ACC112 (cell line): Measurements from ENCODE around the gene NTM.
"Not testable (repeated sequence)": the region's sequence is repeated elsewhere in the genome, so short reads cannot be mapped to it uniquely, and the experiment has no call there.

Experiments
- H2AFZ ChIP-seq: fragments of 200-600 bp; sonication (generic); one replicate; pipeline ENCODE4 v1.6.0; 2017; ENCODE audit warnings: antibody characterized with exemption, low read length; ENCODE audit not compliant: unreplicated experiment
- H3K27ac ChIP-seq: fragments of 200-600 bp; sonication (generic); 2 replicates; pipeline ENCODE4 v1.5.1; 2014; ENCODE audit warnings: low read depth, mild to moderate bottlenecking, antibody characterized with exemption, low read length, moderate library complexity
- H3K27me3 ChIP-seq: fragments of 200-600 bp; sonication (generic); 2 replicates; pipeline ENCODE4 v1.6.1; 2014; ENCODE audit warnings: mild to moderate bottlenecking, antibody characterized with exemption, low read length, moderate library complexity, mixed read lengths; ENCODE audit not compliant: insufficient read depth
- H3K36me3 ChIP-seq: fragments of 200-600 bp; sonication (generic); 2 replicates; pipeline ENCODE4 v1.6.1; 2016; ENCODE audit warnings: mild to moderate bottlenecking, antibody characterized with exemption, low read length, moderate library complexity, mixed read lengths; ENCODE audit not compliant: insufficient read depth
- H3K4me1 ChIP-seq: fragments of 200-600 bp; sonication (generic); one replicate; pipeline ENCODE4 v1.6.1; 2016; ENCODE audit warnings: low read length, mixed read lengths; ENCODE audit not compliant: insufficient read depth, unreplicated experiment, control insufficient read depth
- H3K4me3 ChIP-seq: fragments of 200-600 bp; sonication (generic); 2 replicates; pipeline ENCODE4 v1.5.1; 2014; ENCODE audit warnings: mild to moderate bottlenecking, low read depth, low read length
- H3K79me2 ChIP-seq: fragments of 200-600 bp; sonication (generic); one replicate; pipeline ENCODE4 v1.6.0; 2016; ENCODE audit warnings: low read length; ENCODE audit not compliant: control insufficient read depth, unreplicated experiment, insufficient read depth

Gene NTM

DNA sequence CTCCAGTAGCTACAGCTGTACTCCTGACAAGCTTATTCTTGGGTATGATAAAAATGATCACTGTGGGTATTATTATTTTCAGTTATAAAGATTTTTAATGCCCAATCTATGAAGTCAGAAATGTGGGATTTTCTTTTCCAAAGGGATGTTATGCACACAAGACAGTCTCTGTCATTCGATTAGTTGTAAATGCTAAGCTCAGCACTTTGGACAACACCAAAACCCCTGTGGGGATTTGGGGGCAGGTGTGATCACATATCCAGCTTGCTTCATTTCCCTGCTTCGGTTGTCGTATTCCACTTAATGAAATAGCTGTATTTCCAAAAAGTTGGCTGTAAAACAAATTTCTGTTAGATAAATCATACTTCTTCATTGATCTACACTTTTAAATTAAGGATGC, 931.5 kb downstream of the NTM start:
- H3K27ac ChIP-seq = no peak overlapping the region
- no peak overlapping the region for H2AFZ ChIP-seq
- H3K79me2 ChIP-seq = no peaks in the 10 kb centered on the region
- no peaks in the 10 kb centered on the region for H3K36me3 ChIP-seq
- H3K4me1 ChIP-seq = no peaks in the 10 kb centered on the region
- no peak overlapping the region for H3K4me3 ChIP-seq
- H3K27me3 ChIP-seq = no peaks in the 10 kb centered on the region

DNA sequence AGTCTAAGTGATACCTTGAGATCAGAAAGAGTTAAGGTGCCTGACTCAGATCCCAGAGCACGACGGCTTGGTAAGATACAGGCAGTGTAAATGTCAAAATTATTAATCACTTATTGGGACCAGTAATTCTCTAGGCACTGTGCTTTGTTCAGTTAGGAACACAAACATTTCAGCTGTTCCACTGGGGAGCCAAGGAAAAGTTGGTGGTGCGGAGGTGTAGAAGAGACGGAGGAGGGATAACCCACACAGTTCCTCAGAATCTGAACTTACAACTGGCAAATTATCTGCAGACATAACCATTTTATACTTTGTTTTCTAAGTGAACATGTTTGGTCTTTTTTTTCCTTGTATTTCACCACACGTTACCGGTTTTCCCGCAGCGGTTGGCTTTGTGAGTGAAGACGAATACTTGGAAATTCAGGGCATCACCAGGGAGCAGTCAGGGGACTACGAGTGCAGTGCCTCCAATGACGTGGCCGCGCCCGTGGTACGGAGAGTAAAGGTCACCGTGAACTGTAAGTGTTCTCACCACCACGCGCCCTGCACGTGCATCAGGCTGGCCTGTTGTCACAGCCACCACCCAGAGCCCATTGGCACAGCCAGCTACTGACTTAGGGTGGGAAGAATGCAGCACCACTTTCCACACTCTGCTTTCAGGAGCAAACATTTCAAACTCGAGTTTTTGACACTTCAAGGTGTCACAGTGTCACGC, 937.0 kb downstream of the NTM start:
- Histone ChIP-seq H3K4me1 (no peaks in the 10 kb centered on the region), H3K36me3 (no peaks in the 10 kb centered on the region), H3K27ac (no peak overlapping the region), H2AFZ (no peak overlapping the region), H3K4me3 (no peak overlapping the region), H3K79me2 (no peaks in the 10 kb centered on the region), H3K27me3 (no peaks in the 10 kb centered on the region)

DNA sequence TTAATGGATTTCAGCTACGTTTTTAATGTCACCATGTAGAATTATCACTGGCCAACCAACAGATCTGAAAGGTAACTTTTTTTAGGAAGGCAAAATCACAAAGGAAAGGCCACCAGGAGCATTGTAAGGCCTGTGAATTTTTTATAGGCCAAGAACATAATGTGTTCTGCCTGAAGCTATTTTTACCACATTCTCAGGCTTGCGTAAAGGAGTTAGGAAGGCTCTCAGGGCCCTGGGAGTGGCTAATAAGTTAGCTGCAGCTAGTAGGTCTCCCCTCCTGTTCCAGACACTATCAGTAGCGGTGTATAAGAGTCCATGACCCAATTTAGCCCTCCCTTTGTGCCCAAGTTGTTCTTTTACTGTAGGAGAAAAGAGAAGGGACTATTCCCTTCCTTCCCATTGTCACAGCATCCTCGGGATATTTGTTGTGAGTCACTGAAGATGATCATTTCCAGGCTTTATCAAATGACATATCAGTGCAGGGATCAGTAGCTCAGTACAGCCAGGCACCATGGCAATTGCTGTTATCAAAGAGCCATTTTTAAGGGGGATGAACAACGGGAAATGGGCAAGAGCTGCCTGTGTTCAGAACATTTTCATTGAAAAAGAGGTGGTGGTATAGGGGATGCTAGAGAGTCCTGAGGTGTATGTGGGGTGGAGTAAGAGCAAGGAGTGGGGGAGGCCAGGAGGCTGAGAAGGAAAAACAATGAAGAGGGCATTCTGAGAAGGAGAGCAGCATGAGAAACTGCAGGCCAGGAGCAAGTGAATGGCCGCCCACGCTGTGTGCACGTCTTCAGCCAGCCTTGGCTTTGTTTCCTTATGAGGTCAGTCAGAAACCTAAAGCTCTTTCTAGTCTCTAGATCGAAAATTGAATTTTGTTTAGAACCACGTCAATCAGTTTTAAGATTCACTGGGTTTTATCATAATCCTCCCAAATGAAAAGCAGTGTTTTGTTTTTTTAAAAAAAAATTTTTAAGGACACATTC, 940.3 kb downstream of the NTM start:
- Histone ChIP-seq H3K79me2 (no peaks in the 10 kb centered on the region), H3K27me3 (no peaks in the 10 kb centered on the region), H3K27ac (no peak overlapping the region), H3K36me3 (no peaks in the 10 kb centered on the region), H2AFZ (no peak overlapping the region), H3K4me3 (no peak overlapping the region), H3K4me1 (no peaks in the 10 kb centered on the region)

DNA sequence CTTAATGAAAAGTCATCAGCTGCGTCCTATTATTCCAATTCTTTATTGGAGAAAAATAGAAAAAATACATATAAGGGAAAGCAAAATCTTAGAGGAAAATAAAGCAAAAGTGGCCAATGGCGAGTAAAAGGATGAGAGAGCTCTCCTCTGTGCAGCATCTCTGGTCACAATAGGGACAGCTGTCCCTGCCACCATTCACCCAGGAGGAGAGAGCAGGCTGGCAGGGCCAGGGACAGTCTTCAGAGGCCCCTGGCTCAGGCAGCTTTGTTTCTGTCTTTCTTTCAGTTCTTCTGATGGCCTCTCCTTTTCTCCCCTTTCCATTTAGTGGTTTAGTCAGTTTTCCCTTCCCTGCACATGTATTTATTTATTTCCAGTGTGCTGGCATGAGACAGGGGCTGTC, 941.3 kb downstream of the NTM start:
- Histone ChIP-seq H2AFZ (no peak overlapping the region), H3K36me3 (no peaks in the 10 kb centered on the region), H3K4me1 (no peaks in the 10 kb centered on the region), H3K27ac (no peak overlapping the region), H3K4me3 (no peak overlapping the region), H3K79me2 (no peaks in the 10 kb centered on the region), H3K27me3 (no peaks in the 10 kb centered on the region)

DNA sequence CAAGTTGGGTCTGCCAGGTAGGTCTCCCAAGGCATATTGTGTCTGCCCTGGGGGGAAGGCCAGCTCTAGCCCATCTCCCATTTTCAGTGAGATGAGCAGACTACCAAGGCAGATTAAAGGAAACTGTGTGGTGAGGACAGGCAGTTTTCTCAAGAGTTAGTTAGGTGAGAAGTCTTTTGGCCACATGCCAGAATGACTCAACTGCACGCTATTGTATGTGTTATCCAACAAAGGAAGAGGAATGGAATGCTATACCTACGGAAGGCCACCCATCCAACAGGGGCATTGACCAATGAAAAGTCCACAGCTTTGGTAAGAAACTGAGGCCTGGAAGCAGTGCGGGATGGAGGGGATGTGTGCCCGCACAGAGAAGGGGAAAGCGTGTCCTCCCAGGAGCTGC, 941.7 kb downstream of the NTM start:
- H3K4me3 ChIP-seq = no peak overlapping the region
- no peaks in the 10 kb centered on the region for H3K4me1 ChIP-seq
- H3K79me2 ChIP-seq = no peaks in the 10 kb centered on the region
- no peak overlapping the region for H3K27ac ChIP-seq
- H3K36me3 ChIP-seq = no peaks in the 10 kb centered on the region
- H3K27me3 ChIP-seq = no peaks in the 10 kb centered on the region
- H2AFZ ChIP-seq = no peak overlapping the region

DNA sequence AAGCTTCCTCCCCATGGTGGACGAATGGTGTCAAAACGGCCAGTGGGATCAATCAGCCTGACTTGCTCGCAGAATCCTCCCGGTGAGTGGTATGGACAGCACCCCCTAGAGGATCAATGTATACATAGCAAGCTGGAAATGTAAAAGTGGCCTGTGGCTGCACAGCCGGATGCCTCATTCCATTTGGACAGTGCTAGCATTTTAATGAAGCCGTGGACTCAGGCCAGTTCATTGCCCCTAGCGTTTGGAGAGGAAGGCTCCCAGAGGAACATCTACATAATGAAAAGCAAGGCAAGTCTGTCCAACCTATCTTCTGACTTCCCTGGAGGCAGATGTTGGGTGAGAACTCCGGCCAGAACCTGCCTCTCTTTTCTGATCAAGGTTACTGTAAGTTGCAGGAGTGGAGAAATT, 942.3 kb downstream of the NTM start:
- no peaks in the 10 kb centered on the region for H3K36me3 ChIP-seq
- H3K27me3 ChIP-seq = no peaks in the 10 kb centered on the region
- H2AFZ ChIP-seq = no peak overlapping the region
- H3K79me2 ChIP-seq = no peaks in the 10 kb centered on the region
- H3K4me3 ChIP-seq = no peak overlapping the region
- H3K4me1 ChIP-seq = no peaks in the 10 kb centered on the region
- H3K27ac ChIP-seq = no peak overlapping the region

DNA sequence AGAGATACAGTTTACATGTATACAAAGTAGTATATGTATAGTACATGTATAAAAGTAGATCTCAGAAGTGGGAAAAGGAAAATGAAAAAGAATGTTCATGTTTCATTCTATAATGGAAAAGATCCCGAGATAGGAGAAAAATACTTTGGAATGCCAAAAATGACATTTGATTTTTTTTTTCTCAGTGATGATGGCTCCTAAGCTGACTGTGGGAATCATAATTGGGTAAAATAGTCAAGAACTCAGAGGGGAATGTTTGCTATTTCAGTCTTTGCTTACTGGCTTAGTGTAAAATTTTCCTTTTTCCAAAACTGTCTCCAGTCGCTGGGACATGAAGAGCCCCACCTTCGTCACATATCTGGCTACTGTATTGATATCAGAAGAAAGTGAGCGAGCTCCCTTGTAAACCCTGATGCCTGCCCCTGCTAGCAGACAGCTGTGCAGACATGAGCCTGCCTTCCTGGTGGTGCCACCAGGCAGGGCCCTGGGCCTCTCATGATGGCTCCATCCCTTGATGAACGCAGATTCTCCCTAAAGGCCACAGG, 944.6 kb downstream of the NTM start:
- H2AFZ ChIP-seq = no peak overlapping the region
- H3K79me2 ChIP-seq = no peaks in the 10 kb centered on the region
- no peaks in the 10 kb centered on the region for H3K36me3 ChIP-seq
- no peaks in the 10 kb centered on the region for H3K27me3 ChIP-seq
- H3K27ac ChIP-seq = no peak overlapping the region
- no peak overlapping the region for H3K4me3 ChIP-seq
- H3K4me1 ChIP-seq = no peaks in the 10 kb centered on the region

DNA sequence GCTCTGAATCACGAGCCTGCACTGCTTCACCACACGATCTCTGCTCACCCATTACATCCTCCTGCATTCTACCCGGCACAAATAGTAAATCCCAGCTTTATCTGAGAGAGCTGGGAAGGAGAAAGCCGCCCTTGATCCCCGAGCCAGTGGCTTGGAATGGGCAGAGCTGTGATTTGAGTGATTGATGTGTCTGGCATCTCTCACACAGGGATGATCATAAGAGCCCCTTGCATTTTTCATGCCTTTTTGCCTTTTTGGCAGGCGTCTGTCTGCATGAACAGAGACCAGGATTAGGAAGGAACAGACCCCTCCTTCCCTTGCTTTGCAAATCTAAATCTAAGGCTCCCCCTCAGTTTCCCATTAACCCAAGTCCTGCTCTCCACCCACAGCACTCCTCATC, 945.3 kb downstream of the NTM start:
- Histone ChIP-seq H2AFZ (no peak overlapping the region), H3K4me1 (no peaks in the 10 kb centered on the region), H3K27ac (no peak overlapping the region), H3K4me3 (no peak overlapping the region), H3K27me3 (no peaks in the 10 kb centered on the region), H3K36me3 (no peaks in the 10 kb centered on the region), H3K79me2 (no peaks in the 10 kb centered on the region)

DNA sequence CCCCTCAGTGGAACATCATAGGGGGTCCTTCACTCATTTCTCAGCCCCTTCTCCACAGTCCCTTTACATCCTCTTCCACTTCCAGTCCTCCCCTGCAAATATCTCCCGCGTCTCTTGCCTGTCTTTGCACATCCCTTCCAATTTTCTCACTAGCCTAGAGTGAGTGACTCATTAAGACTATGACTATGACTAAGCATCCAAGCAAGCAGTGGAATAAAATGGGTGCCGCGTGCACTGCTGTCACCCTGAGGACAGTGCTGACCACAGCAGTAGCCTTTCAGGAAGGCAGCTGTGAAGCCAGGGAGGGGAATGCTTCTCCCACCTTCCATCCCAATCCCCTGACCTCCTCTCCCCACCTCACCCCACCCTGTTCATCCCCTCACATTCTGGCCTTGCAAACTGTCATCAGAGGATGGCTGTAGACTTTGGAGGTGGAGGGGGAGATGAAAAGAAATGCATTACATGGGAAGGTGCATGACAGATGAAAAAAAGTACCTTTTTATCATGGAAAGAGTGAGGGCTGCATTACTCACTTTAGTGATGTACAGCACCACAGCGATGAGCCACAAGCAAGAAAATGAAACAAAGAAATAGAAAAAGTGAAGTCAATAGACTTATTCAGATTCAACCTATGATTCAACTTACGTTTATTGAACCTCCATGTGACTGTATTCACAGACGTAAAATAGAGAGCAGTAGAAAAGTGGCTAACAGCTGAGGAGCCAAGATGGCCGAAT, 948.2 kb downstream of the NTM start:
- no peaks in the 10 kb centered on the region for H3K4me1 ChIP-seq
- H3K36me3 ChIP-seq = no peaks in the 10 kb centered on the region
- H3K27me3 ChIP-seq = no peaks in the 10 kb centered on the region
- no peak overlapping the region for H3K27ac ChIP-seq
- H3K79me2 ChIP-seq = no peaks in the 10 kb centered on the region
- H2AFZ ChIP-seq = no peak overlapping the region
- no peak overlapping the region for H3K4me3 ChIP-seq

DNA sequence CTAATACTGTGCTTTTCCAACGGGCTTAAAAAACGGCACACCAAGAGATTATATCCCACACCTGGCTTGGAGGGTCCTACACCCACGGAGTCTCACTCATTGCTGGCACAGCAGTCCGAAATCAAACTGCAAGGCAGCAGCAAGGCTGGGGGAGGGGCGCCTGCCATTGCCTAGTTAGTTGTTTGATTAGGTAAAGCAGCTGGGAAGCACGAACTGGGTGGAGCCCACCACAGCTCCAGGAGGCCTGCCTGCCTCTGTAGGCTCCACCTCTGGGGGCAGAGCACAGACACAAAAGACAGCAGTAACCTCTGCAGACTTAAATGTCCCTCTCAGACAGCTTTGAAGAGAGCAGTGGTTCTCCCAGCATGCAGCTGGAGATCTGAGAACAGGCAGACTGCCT, 949.0 kb downstream of the NTM start:
- H3K36me3 ChIP-seq, H3K79me2 ChIP-seq, H2AFZ ChIP-seq, H3K27me3 ChIP-seq, H3K4me3 ChIP-seq, H3K4me1 ChIP-seq, H3K27ac ChIP-seq: not testable (repeated sequence)
